Hypothalamus (tissue), 51 donors: ENCODE measurements around the gene NAB2.
A peak's percentile ranks its signal among the peaks of the same experiment; 100 is the strongest.
"Not testable (repeated sequence)": the region's sequence is repeated elsewhere in the genome, so short reads cannot be mapped to it uniquely, and the experiment has no call there.

Source experiments
- DNase-seq, 51 donors: peaks; one replicate each; lab custom pipeline; 2025; lab: John Stamatoyannopoulos, UW

NAB2 gene

GRCh38 chr12:57088354-57089270, at the start of gene NAB2:
TSS of gene NAB2 (plus strand) at chr12:57089114. CDS start at chr12:57089272, 158 bp downstream.
- DNase-seq = peak; percentile 44 to 96 (median 84)

GRCh38 chr12:57040211-57040610, 48.7 kb upstream of the NAB2 start:
- DNase-seq = no peak

GRCh38 chr12:57040750-57041149, 48.2 kb upstream of the NAB2 start:
- DNase-seq = no peak

GRCh38 chr12:57042695-57043094, 46.2 kb upstream of the NAB2 start:
- no peak for DNase-seq

- no peak for DNase-seq
Observed at GRCh38 chr12:57044468-57044867, 44.4 kb upstream of the NAB2 start.

GRCh38 chr12:57044889-57045288, 44.0 kb upstream of the NAB2 start:
- DNase-seq = no peak

GRCh38 chr12:57046086-57046791, 42.7 kb upstream of the NAB2 start:
- no peak for DNase-seq

- no peak for DNase-seq
Observed at GRCh38 chr12:57046947-57047890, 41.7 kb upstream of the NAB2 start.

- DNase-seq = no peak
Observed at GRCh38 chr12:57047981-57048380, 40.9 kb upstream of the NAB2 start.

GRCh38 chr12:57048423-57049118, 40.3 kb upstream of the NAB2 start:
- no peak for DNase-seq

GRCh38 chr12:57049119-57049446, 39.8 kb upstream of the NAB2 start:
- no peak for DNase-seq

- DNase-seq = no peak
Observed at GRCh38 chr12:57049890-57050289, 39.0 kb upstream of the NAB2 start, which contains the start of gene MYO1A. TSS of gene MYO1A (minus strand) at chr12:57050129. CDS start at chr12:57048323, 1,806 bp downstream.

GRCh38 chr12:57051011-57051410, 37.9 kb upstream of the NAB2 start:
- no peak for DNase-seq

- DNase-seq = not testable (repeated sequence)
Observed at GRCh38 chr12:57053146-57053545, 35.8 kb upstream of the NAB2 start.

- not testable (repeated sequence) for DNase-seq
Observed at GRCh38 chr12:57053901-57054300, 35.0 kb upstream of the NAB2 start.

GRCh38 chr12:57055824-57056223, 33.1 kb upstream of the NAB2 start:
- DNase-seq = no peak

GRCh38 chr12:57057067-57057751, 31.7 kb upstream of the NAB2 start:
- no peak for DNase-seq

- DNase-seq = no peak
Observed at GRCh38 chr12:57058454-57058853, 30.5 kb upstream of the NAB2 start.

GRCh38 chr12:57063991-57064685, 24.8 kb upstream of the NAB2 start:
- DNase-seq = no peak
